NCI-H2081 treated with DMSO at 0.1 percent for 48 hours (cell line): ENCODE data around the gene TBC1D19.

ENCODE experiments used
- DNase-seq: peaks from one replicate; lab custom pipeline; 2025; lab: John Stamatoyannopoulos, UW

The TBC1D19 gene

DNA sequence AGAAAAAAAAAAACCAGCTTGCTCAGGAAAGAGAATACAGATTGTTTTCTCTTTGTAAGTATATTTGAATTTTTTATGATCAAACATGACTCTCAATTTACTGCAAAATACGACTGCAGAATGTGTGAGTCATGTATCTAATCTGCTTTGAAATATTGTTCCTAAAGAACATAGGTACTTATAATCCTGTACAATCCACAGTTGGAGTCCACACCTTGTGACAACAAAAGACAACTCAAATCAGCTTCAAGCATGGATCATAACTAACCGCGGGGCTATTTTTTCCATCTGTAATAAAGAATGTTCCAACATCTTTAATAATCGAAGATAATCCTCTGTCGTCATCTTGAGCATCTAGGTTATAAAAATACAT, 198.9 kb downstream of the TBC1D19 start:
- DNase-seq: no peak

DNA sequence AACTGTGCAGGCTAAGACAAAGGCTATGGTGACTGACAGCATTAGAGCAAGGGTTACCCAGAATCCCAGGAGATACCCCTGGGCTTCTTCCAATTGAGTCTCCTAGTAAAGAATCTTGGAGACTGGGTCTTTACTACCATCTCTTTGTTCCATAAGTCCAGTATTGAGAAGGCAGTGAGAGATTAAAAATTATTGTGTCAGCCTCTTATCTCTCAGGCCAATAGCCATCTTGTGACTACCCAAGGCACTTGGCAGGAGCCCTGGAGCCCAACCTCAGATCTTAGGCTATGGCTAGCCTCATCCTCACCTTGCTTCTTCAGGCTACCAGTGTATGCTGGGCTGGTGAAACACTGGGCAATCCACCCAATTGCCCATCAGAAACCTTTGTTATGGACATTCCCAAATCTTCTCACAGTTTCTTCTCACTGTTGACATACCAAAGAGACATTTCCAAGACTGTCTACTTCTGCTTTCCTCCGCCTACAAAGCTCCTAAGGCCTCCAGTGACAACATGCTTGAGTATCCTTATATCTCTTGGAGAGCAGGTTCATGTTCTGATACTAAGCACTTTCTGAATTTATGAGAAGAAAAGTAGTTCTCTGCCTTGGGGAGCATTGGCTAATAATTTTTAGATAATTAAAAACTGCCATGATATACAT, 200.5 kb downstream of the TBC1D19 start:
- DNase-seq: no peak

DNA sequence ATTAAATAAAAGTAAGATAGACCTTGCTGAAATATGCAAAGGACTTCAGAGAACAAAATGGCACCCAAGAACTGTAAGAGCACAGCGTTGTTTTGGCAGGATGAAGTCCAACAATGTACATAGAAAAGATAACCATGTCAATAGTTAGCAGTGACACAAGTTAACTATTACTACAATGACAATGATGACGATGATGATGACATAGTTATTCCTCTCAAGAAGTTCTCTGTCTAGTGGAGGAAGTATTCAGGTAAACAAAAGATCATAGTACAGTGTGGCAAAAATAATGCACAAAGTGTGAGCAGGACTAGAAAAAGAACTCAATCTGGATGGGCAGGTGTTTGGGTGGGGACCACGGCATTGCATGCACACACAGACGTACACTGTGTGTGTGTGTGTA, 201.4 kb downstream of the TBC1D19 start:
- DNase-seq: no peak

DNA sequence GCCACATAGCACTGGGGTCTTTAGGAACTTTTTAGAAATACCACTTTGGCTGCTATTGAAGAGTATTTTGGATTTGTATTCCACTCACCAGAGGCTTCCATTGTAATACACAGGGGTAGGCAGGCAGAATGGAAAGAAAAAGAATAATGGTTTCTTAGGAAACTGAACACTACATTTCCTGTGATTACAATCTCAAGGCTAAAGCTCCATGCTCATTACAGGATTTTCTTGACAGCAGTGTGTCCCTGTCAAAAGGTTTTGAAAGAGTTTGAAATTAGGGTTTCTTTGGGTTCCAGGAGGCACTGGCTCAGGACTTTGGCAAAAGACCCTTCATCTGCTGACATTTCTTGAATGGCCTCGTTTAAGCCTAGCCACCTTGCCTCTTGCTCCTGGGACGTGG, 201.9 kb downstream of the TBC1D19 start:
- no peak for DNase-seq

DNA sequence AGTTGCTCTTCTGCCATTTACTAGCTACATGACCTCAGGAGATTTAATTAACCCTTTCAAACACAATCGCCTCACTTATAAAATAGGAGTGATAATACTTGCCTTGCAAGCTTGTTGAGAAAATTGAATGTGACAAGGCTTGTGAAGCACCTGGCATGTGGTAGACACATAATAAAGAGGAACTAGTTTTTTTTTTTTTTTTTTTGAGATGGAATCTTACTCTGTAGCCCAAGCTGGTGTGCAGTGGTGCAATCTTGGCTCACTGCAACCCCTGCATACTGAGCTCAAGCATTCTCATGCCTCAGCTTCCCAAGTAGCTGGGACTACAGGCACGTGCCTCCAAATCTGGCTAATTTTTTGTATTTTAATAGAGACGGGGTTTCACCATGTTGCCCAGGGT, 203.0 kb downstream of the TBC1D19 start:
- DNase-seq: no peak

DNA sequence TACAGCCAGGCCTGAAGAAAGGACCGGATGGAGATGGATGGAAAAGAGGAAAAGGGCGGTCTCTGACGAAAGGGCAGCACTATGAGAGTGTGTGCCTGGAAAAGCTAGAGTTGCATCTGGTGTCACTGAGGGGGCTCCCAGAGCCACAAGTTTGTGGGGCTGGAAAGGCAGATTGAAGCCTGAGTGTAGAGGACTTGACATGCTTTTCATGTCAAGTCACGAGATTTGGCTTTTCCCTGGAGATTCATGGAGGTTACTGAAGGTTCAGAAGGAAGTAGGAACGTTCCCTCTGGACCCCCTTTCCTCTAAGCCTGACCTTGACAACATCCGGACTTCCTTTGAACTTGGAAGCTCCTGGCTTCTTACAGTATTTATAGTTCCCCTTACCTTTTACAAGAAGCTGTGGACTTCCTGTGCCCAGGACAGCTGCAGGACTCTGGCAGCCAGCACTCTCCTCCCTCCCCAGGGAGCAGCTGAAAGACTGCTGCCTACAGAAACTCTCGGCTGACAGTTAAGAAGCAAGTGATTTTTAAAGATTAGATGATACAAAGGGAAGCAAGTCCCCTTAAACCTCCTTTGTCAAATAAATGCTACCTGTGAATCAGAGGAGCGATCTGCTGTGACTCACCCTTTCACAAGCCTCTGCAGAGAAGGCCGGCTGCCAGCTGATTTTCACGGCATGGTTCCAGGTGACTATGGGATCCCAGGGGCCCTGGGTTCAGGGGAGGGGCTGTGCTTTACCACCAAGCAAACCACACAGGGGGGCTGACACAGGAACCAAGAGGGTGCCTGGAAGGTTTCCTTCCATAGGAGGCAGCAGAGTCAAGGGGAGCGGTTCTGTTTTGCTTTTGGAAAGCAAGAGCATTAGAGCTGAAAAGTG, 203.8 kb downstream of the TBC1D19 start:
- DNase-seq: no peak

DNA sequence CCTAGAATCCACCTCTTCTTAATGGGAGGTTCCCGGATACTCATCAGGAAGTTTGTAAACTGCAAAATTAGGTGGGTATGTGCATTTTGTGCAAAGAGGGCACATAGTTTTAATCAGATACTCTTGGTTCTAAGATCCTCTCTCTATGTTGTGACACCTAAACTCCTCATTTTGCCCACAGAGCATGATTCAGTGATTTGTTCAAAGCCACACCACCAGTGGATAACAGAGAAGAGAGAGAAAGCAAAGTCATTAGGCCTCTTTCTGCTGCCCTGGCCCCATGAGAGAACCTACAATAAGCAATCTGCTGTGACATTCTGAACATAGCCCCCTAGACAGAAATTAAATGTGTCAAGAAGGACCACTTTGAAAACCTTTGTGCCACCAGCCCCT, 204.5 kb downstream of the TBC1D19 start:
- DNase-seq: no peak

DNA sequence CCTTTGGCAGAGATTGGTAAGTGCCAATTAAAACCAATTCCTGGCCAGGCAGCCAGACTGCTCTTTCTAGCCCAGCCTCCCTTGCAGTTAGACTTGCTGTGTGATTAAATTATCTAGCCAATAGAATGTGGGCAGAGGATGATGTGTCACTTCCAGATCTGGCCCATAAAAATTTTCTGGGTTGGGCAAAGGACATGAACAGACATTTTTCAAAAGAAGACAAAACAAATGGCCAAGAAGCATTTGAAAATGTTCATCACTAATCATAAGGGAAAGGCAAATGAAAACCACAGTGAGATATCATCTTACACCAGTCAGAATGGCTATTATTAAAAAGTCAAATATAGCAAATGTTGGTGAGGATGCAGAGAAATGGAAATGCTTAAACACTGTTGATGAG, 205.3 kb downstream of the TBC1D19 start:
- DNase-seq: no peak

DNA sequence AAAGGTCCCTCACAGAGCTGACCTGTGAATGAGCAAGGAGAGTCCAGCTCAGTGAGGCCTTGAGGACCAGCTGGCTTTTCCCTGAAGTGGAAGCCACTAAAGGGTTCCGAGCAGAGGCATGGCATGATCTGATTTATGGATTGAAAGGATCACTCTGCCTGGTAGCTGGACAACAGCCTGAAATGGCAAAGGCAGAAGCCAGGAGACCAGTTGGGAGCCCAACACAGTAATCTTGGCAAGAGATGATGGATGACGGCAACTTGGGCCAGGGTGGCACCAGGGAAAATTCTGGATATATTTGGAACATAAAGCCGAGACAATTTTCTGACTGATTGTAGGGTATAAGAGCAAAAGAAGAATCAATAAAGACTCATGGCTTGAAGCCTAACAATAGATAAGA, 207.5 kb downstream of the TBC1D19 start:
- DNase-seq: no peak

DNA sequence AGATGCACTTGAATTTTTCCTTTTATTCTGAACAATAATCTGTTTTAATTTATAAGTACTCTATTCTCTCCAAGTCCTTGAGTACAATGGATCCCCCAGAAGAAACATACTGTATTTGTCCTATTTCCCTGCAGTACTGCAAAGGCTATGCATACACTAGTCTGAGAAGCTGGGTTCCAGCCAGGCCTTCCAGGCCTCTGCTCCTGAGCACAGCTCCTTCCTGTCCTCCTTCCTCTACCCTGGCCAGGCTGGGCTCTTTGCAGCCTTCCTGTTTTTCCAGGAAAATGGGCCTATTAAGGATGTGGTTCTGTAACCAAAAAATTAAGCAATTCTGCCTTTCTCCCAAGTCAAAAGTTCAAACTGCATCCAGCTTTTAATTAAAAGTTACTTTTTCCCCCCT, 208.8 kb downstream of the TBC1D19 start:
- DNase-seq: no peak

DNA sequence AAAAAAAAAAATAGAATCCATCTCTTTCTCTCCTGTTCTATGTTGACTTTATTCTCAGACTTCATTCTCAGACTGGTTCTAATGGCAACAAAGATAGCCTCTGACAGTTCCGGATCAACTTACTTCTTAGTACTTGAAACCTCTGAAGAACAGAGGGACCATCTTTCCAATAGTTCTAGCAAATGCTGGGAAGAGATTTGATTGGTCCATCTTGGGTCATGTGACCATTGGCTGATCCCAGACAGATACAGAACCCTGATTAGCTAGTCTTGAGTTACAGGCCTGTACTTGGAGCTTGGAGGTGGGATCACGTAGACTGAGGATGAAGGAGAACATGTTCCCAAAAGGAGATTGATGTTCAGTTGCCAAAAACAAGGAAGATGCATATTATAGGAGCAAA, 209.9 kb downstream of the TBC1D19 start:
- DNase-seq: no peak

DNA sequence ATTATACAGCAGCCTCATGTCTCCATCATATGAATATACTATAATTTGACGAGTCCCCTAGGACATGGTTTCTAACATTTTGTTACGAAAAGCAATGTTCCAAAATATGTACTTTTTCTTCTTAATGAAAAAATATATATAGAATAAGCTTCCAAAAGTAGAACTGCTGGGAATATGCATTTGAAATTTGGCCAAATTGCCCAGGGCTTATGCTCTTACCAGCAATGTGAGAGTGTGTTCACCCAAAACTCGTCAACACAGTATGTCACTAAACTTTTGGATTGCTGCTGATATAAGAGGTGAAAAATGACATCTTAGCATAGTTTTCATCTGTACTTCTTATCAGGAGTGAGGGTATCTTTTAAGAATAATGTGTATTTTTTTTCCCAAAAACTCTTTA, 212.2 kb downstream of the TBC1D19 start:
- no peak for DNase-seq

DNA sequence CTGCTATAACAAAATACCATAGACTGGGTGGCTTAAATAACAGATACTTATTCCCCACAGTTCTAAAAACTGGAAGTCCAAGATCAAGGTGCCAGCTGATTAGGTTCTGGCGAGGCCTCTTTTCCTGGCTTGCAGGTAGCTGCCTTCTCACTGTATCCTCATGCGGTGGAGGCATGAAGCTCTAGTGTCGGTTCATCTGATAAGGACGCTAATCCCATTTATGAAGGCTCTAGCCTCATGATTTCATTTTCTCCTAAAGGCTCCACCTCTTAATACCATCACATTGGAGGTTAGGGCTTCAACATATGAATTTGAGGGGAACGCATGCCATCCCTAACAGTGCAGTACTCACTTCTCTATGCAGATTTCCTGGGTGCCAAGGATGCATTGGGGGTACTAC, 218.9 kb downstream of the TBC1D19 start:
- no peak for DNase-seq

DNA sequence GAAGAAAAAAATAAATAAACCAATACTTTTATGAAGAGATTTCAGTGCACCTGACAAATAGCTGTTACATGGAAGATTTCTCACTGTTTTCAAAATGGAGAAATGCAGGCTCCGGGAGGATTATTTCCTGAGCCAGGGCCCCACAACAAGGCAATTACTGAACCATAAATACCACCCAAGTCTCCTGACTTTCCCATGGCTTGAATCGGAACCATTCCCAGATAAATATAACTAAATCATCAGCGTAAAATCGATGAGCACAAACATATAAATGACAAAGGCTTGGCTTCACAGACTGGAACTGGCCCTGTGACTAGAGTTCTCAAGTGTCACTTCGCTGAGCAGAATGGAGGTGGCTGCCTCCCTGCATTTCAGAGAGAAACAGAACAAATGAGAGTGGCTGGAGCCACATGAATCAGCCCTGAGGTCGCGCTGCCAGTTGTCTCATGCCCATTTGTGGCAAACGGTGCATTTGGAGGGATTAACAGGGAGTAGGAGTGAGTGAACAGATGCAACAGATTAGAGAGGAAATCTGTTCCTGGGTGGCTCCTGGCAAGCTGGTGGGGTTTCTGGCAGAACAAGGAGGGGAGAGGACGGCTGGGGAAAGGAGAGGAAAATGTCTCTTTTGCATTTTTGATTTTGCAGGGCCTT, 219.5 kb downstream of the TBC1D19 start:
- no peak for DNase-seq

DNA sequence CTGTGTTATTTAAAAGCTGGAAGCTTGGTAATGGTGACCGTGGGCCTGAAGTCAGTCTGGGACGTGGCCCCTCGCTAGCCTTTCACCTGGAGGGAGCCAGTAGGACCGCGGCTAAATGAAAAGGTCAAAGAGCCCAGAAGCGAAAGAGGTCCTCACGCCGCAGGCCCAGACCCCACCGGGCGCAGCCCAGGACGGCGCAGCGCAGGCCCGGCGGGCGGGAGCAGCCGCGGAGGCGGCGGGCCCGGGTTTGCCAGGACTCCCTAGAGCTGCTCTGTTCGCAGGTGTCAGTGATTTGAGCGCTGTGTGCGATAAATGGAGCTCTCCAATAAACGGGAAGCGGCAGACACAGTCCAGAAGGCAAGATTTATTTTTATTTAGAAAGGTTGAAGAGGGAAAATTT, 220.6 kb downstream of the TBC1D19 start:
- DNase-seq: no peak

DNA sequence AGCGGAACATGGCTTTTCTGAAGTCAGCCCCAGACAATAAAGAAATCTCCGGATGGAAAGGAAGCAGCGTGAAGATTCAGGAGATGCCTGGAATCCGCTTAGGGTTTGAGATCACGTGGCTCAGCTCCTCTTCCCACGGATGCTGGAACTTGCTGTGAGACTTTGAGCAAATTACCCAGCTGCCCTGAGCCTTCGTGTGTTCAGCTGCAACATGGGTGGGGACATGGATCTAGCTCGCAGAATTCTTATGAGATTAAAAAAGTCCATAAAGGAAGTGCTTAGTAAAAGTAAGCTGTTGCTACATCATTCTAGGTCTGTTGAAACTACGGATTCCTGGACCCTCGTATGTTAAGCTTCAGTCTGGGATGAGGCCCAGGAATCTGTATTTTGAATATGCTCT, 221.0 kb downstream of the TBC1D19 start:
- DNase-seq: no peak
